Gastroesophageal sphincter (tissue), 4 donors: ENCODE results near the gene ADGRG4. TPM values are rescaled to one million over a fixed set of nuclear protein-coding genes. Genes with fewer than 3 reads are reported as not detected.

ENCODE experiments used
- ATAC-seq: fragments of 150-250 bp; one replicate; pipeline ENCODE4 v1.9.1; 2016; ENCODE audit warnings: mild to moderate bottlenecking, moderate library complexity
- H3K27ac ChIP-seq, 4 donors: fragments of 200-600 bp; sonication (generic) in 3 of 4; 1 replicate in 3 of 4; 2 replicates in 1 of 4; pipeline ENCODE4 v1.5.1; 2016 to 2019
- H3K27me3 ChIP-seq: fragments of 200-600 bp; sonication (generic); one replicate; pipeline ENCODE4 v1.5.1; 2019
- H3K36me3 ChIP-seq, 2 donors: fragments of 200-600 bp; sonication (generic); one replicate each; pipeline ENCODE4 v1.5.1; 2019; ENCODE audit warnings: control low read depth in 1 of 2
- H3K4me1 ChIP-seq, 3 donors: fragments of 200-600 bp; sonication (generic); 1 replicate in 2 of 3; 2 replicates in 1 of 3; pipeline ENCODE4 v1.5.1; 2016 to 2019; ENCODE audit warnings: control low read depth in 2 of 3
- H3K4me3 ChIP-seq, 2 donors: fragments of 200-600 bp; sonication (generic); one replicate each; pipeline ENCODE4 v1.5.1; 2019; ENCODE audit warnings: mild to moderate bottlenecking in 1 of 2, moderate library complexity in 1 of 2
- H3K9me3 ChIP-seq, 3 donors: fragments of 200-600 bp; sonication (generic); one replicate each; pipeline ENCODE4 v1.5.1; 2017 to 2019; ENCODE audit warnings: control low read depth in 2 of 3
- CTCF ChIP-seq, 4 experiments: fragments of 200-600 bp in 2 of 4; fragments of 450-650 bp in 2 of 4; sonication (generic) in 1 of 4; IDR thresholded peaks; one replicate each; pipeline ENCODE4 v1.5.1; 2017 to 2019; ENCODE audit warnings: antibody characterized with exemption in 4 of 4, mild to moderate bottlenecking in 2 of 4, moderate library complexity in 2 of 4
- EP300 ChIP-seq: sonication (generic); formaldehyde crosslinking; IDR thresholded peaks from one replicate; pipeline ENCODE4 v1.6.1; 2017; ENCODE audit warnings: antibody characterized with exemption, mild to moderate bottlenecking
- POLR2A ChIP-seq, 2 donors: fragments of 450-650 bp; IDR thresholded peaks; one replicate each; pipeline ENCODE4 v1.6.1; 2017; ENCODE audit warnings: antibody characterized with exemption in 2 of 2, mild to moderate bottlenecking in 2 of 2, moderate library complexity in 1 of 2
- POLR2AphosphoS5 ChIP-seq: sonication (generic); formaldehyde crosslinking; IDR thresholded peaks from one replicate; pipeline ENCODE4 v1.6.1; 2017; ENCODE audit warnings: antibody characterized with exemption
- WGBS, 2 donors: methylation state at CpG; one replicate each; pipeline ENCODE4 v1.1.5; 2018; ENCODE audit warnings: low coverage in 1 of 2; 5-methylcytosine and 5-hydroxymethylcytosine counted together
- total RNA-seq, 4 donors: library from RNA; depleted of rRNA; stranded (reverse); fragments of >200 nt; gene quantifications; one replicate each; pipeline ENCODE4 v1.1.0, GENCODE V29; 2016

The ADGRG4 gene
- total RNA-seq, 4 donors from 2014 or later: 0.04 to 3.2 (median 0.16) TPM; not detected in 1

DNA sequence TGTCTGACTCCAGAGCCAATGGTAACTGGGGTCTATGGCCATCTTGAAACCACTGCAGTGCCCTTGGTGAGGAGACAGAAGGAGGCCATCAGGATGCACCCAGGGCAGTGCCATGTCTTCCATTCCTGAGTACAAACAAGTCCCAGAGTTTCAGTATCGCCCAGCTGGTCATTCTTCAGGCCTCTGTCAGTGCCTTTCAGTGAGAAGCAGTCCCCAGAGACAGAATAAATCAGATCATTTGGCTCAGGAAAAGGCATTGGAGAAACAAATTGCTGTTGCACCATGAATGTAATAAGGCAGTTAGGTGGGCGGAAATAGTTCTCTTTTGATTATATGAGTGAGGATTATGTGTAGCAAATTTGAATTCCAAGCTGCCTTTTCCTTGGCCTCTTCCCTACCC, 21.3 kb downstream of the ADGRG4 start:
- Histone ChIP-seq H3K4me1 (no peaks in the 10 kb centered on the region), H3K27ac (no peak overlapping the region), H3K36me3 (no peaks in the 10 kb centered on the region), H3K9me3 (no peaks in the 10 kb centered on the region), H3K27me3 (no peaks in the 10 kb centered on the region), H3K4me3 (no peak overlapping the region)
- ATAC-seq: no peak
- no peak for TF ChIP-seq CTCF (IDR thresholded peaks at IDR 0.05)
- TF ChIP-seq POLR2AphosphoS5: peak; percentile 8
- no peak for TF ChIP-seq EP300
- TF ChIP-seq POLR2A (IDR thresholded peaks at IDR 0.05): no peak
- 60% methylated on average over 1 of the region's 2 CpGs; no CpG with 5 or more reads in 1 of the 2 donors for WGBS, 2 donors

GRCh38 chrX:136325377-136325776, 24.6 kb downstream of the ADGRG4 start:
- WGBS, 2 donors: 42 to 89% methylated on average over 2 to 3 of the region's 4 CpGs
- ATAC-seq: no peak

GRCh38 chrX:136328933-136329332, 28.2 kb downstream of the ADGRG4 start:
- Histone ChIP-seq H3K9me3 (no peaks in the 10 kb centered on the region), H3K4me3 (no peak overlapping the region), H3K4me1 (no peaks in the 10 kb centered on the region), H3K27me3 (no peaks in the 10 kb centered on the region), H3K27ac (no peak overlapping the region), H3K36me3 (no peaks in the 10 kb centered on the region)
- TF ChIP-seq EP300: no peak
- no peak for TF ChIP-seq CTCF (IDR thresholded peaks at IDR 0.05)
- TF ChIP-seq POLR2AphosphoS5: no peak
- no peak for ATAC-seq
- whole genome bisulfite sequencing, 2 donors: 54 to 62% methylated on average over 2 of the region's 2 CpGs

More at GRCh38 chrX:136325377-136325776, 24.6 kb downstream of the ADGRG4 start:
- Histone ChIP-seq H3K27me3 (no peaks in the 10 kb centered on the region), H3K9me3 (no peaks in the 10 kb centered on the region), H3K4me1 (no peaks in the 10 kb centered on the region), H3K36me3 (no peaks in the 10 kb centered on the region), H3K27ac (no peak overlapping the region), H3K4me3 (no peak overlapping the region)
- TF ChIP-seq EP300 (no peak), POLR2AphosphoS5 (no peak), CTCF (IDR thresholded peaks at IDR 0.05) (no peak), POLR2A (IDR thresholded peaks at IDR 0.05) (no peak)

GRCh38 chrX:136336623-136337022, 35.9 kb downstream of the ADGRG4 start:
- H3K36me3 ChIP-seq: no peaks in the 10 kb centered on the region
- TF ChIP-seq CTCF (IDR thresholded peaks at IDR 0.05) (no peak), POLR2A (IDR thresholded peaks at IDR 0.05) (no peak), POLR2AphosphoS5 (no peak), EP300 (no peak)
- H3K27ac ChIP-seq: no peak overlapping the region
- H3K4me1 ChIP-seq: no peaks in the 10 kb centered on the region
- H3K9me3 ChIP-seq: peaks cover 0 to 7% (median 0%) of the 10 kb centered on the region in 3 donors
- H3K27me3 ChIP-seq: no peaks in the 10 kb centered on the region
- 80 to 86% methylated on average over 1 of the region's 1 CpG for WGBS, 2 donors
- no peak overlapping the region for H3K4me3 ChIP-seq
- no peak for ATAC-seq

DNA sequence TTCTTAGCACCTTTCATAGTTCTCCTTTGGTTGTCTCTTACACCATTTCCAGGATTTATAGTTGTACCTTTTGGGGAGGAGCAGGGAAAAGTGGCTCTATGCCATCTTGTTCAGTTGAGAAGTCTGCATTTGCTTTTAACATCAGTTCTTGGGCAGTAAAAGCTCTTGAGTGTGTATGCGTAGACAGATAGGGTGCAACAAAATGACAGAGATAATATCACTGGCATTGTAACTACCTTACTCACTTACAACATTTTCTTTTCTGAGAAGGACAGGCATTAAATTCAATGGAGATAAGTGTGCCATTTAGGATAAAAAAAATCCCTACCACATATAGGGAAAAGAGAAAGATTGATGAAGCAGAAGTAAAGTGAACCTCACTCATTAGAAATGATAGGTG, 38.9 kb downstream of the ADGRG4 start:
- no peaks in the 10 kb centered on the region for H3K36me3 ChIP-seq
- H3K4me1 ChIP-seq: no peaks in the 10 kb centered on the region
- H3K27ac ChIP-seq: no peak overlapping the region
- H3K9me3 ChIP-seq: peaks cover 0 to 7% (median 0%) of the 10 kb centered on the region in 3 donors
- 80% methylated on average over 1 of the region's 1 CpG; no CpG with 5 or more reads in 1 of the 2 donors for WGBS, 2 donors
- H3K4me3 ChIP-seq: no peak overlapping the region
- H3K27me3 ChIP-seq: no peaks in the 10 kb centered on the region
- TF ChIP-seq POLR2AphosphoS5 (no peak), EP300 (no peak), CTCF (IDR thresholded peaks at IDR 0.05) (no peak), POLR2A (IDR thresholded peaks at IDR 0.05) (no peak)
- ATAC-seq: no peak
